PC-3 (cell line): ENCODE measurements around the gene TBC1D2. TPM values are rescaled to one million over a fixed set of nuclear protein-coding genes. Genes with fewer than 3 reads are reported as not detected.

ENCODE experiments used
- ATAC-seq: fragments of 200-7000 bp; cut with Tn5 transposase; 2 replicates; pipeline ENCODE4 v1.9.1; 2020; ENCODE audit warnings: mild to moderate bottlenecking, moderate library complexity
- BruUV-seq: library from RNA; stranded (reverse); fragments of 400-500 nt; replicated peaks from 2 replicates; lab custom pipeline; 2021; lab: Mats Ljungman, UMichigan
- CTCF ChIA-PET: fragments of 300-600 bp; sonication (Branson Sonifier 250); formaldehyde crosslinking; loops from one replicate; lab custom pipeline; 2022; ENCODE audit warnings: antibody characterized with exemption; lab: Charles Lee
- POLR2A ChIA-PET: fragments of 300-600 bp; sonication (Branson Sonifier 250); formaldehyde crosslinking; loops from one replicate; lab custom pipeline; 2022; ENCODE audit warnings: antibody characterized with exemption; ENCODE audit not compliant: unreplicated experiment; lab: Charles Lee
- DNase-seq: peaks from one replicate; pipeline ENCODE4 v3.0.0-alpha.2; 2015
- H2AFZ ChIP-seq: fragments of 300-600 bp; sonication (generic); 2 replicates; pipeline ENCODE4 v1.6.0; 2016; ENCODE audit warnings: antibody characterized with exemption, low read length
- H3F3A ChIP-seq: fragments of 300-600 bp; sonication (generic); one replicate; pipeline ENCODE4 v1.6.0; 2017; ENCODE audit warnings: antibody characterized with exemption, low read length, control low read depth, mild to moderate bottlenecking; ENCODE audit not compliant: unreplicated experiment
- H3K27ac ChIP-seq: fragments of 300-600 bp; sonication (generic); 2 replicates; pipeline ENCODE4 v1.5.1; 2016; ENCODE audit warnings: mild to moderate bottlenecking, low read length
- H3K27me3 ChIP-seq: fragments of 300-600 bp; sonication (generic); 2 replicates; pipeline ENCODE4 v1.6.1; 2016; ENCODE audit warnings: low read length, mixed read lengths
- H3K36me3 ChIP-seq: fragments of 300-600 bp; sonication (generic); 2 replicates; pipeline ENCODE4 v1.6.1; 2016; ENCODE audit warnings: low read depth, mixed run types, low read length, mixed read lengths
- H3K4me1 ChIP-seq: fragments of 300-600 bp; sonication (generic); 2 replicates; pipeline ENCODE4 v1.5.1; 2016; ENCODE audit warnings: low read length; ENCODE audit not compliant: insufficient read depth
- H3K4me2 ChIP-seq: fragments of 300-600 bp; sonication (generic); 2 replicates; pipeline ENCODE4 v1.6.0; 2016; ENCODE audit warnings: low read length
- H3K4me3 ChIP-seq: fragments of 300-600 bp; sonication (generic); 2 replicates; pipeline ENCODE4 v1.5.1; 2016; ENCODE audit warnings: mild to moderate bottlenecking, low read length, mixed read lengths
- H3K79me2 ChIP-seq: fragments of 300-600 bp; sonication (generic); 2 replicates; pipeline ENCODE4 v1.6.1; 2017; ENCODE audit warnings: low read length, mixed read lengths
- H3K9ac ChIP-seq: fragments of 300-600 bp; sonication (generic); 2 replicates; pipeline ENCODE4 v1.6.0; 2016; ENCODE audit warnings: mild to moderate bottlenecking, low read length
- H3K9me2 ChIP-seq: fragments of 300-600 bp; sonication (generic); replicated peaks from 2 replicates; pipeline ENCODE4 v1.6.1; 2016; ENCODE audit warnings: mixed run types, low read length, mixed read lengths
- H3K9me3 ChIP-seq: fragments of 300-600 bp; sonication (generic); 2 replicates; pipeline ENCODE4 v1.6.1; 2016; ENCODE audit warnings: low read length, mixed read lengths
- H4K20me1 ChIP-seq: fragments of 300-600 bp; sonication (generic); 2 replicates; pipeline ENCODE4 v1.6.1; 2016; ENCODE audit warnings: low read length, mixed read lengths
- EZH2 ChIP-seq: fragments of 300-600 bp; sonication (generic); IDR thresholded peaks from one replicate; pipeline ENCODE4 v1.6.1; 2017; ENCODE audit warnings: antibody characterized with exemption, mild to moderate bottlenecking, low read length; ENCODE audit not compliant: unreplicated experiment
- EZH2phosphoT487 ChIP-seq: fragments of 300-600 bp; sonication (generic); IDR thresholded peaks from 2 replicates; pipeline ENCODE4 v1.6.1; 2018; ENCODE audit warnings: mild to moderate bottlenecking, antibody characterized with exemption, low read length, borderline replicate concordance
- intact Hi-C: fragments of 100-400 bp; cut with micrococcal nuclease; formaldehyde crosslinking; loops from 2 replicates; pipeline ENCODE4 v1.9.0; 2023
- total RNA-seq: library from RNA; depleted of rRNA; stranded (reverse); fragments of >200 nt; gene quantifications from 2 replicates; pipeline ENCODE4 v1.2.3, GENCODE V29; 2014
- TF ChIP-seq, protein P1 (sequence below): fragments of 300-600 bp; sonication (generic); conservative IDR thresholded peaks from 2 replicates; pipeline ENCODE4 v1.5.1; 2017; ENCODE audit warnings: antibody characterized with exemption, low read depth, mild to moderate bottlenecking, low read length

The TBC1D2 gene
- total RNA-seq, 1 experiment from 2014 or later = 7.4 TPM

DNA sequence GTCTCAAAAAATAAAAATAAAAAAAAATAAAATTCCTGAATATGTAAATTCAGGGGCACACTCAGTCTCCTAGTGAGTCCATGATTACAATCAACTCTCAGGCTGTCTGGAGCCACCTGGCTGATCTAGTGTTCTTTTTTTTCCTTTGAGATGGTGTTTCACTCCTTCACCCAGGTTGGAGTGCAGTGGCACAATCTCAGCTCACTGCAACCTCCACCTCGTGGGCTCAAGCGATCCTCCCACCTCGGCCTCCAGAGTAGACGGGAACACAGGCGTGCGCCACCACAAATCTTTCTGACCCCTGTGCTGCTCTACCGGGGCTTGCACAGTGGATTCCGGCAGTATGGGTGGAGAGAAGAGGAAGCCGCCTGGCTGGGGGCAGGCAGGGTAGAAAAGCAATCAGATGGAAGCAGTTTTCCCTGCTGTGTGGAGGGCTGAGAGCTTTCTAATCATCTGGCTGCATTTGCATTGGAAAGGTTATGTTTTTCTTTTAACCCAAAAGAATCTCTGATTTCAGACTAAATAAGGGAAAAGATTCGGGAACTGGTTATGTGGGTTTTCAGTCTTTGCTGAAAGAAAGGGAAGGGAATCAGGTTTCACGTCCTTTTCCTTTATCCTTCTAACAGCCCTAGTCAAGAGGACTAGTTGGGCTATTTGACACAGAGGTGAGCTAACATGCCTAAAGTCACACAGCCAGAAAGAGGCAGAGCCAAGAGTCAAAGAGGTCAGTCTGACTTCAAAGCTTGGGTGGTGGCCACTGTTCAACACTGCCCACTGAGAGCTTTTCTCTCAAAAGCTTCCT lies 36.7 kb downstream of the TBC1D2 start:
- no peaks in the 10 kb centered on the region for H3K27me3 ChIP-seq
- TF ChIP-seq EZH2 (no peak), EZH2phosphoT487 (no peak)
- TF ChIP-seq, protein P1, sequence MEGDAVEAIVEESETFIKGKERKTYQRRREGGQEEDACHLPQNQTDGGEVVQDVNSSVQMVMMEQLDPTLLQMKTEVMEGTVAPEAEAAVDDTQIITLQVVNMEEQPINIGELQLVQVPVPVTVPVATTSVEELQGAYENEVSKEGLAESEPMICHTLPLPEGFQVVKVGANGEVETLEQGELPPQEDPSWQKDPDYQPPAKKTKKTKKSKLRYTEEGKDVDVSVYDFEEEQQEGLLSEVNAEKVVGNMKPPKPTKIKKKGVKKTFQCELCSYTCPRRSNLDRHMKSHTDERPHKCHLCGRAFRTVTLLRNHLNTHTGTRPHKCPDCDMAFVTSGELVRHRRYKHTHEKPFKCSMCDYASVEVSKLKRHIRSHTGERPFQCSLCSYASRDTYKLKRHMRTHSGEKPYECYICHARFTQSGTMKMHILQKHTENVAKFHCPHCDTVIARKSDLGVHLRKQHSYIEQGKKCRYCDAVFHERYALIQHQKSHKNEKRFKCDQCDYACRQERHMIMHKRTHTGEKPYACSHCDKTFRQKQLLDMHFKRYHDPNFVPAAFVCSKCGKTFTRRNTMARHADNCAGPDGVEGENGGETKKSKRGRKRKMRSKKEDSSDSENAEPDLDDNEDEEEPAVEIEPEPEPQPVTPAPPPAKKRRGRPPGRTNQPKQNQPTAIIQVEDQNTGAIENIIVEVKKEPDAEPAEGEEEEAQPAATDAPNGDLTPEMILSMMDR = no peak
- TSS peak; percentile 22 for BruUV-seq
- H3F3A ChIP-seq = no peaks in the 10 kb centered on the region
- peak; percentile 73 for DNase-seq
- H3K9ac ChIP-seq = peak overlapping the region; percentile 41
- CTCF ChIA-PET = no interaction called here
- no peak overlapping the region; the same call in 1 of the 2 replicates for H3K4me3 ChIP-seq
- peaks cover 35% of the 10 kb centered on the region for H3K4me1 ChIP-seq
- H3K9me2 ChIP-seq = no peaks in the 10 kb centered on the region
- ATAC-seq = peak; percentile 35
- H3K79me2 ChIP-seq = no peaks in the 10 kb centered on the region
- no peaks in the 10 kb centered on the region for H3K9me3 ChIP-seq
- H2AFZ ChIP-seq = 0 out of 2 replicates have a peak overlapping the region, but pooled peaks have one; percentile 28
- POLR2A ChIA-PET = interaction anchor here (0.8 kb wide), 1 partner anchor 100 kb away, joined by 3 read pairs; the partner anchor contains the start of gene TRIM14
- peak overlapping the region; percentile 87 for H3K27ac ChIP-seq
- intact Hi-C loops = no loop called here
- peak overlapping the region; percentile 78 for H3K4me2 ChIP-seq
- no peaks in the 10 kb centered on the region for H3K36me3 ChIP-seq
- no peaks in the 10 kb centered on the region for H4K20me1 ChIP-seq

DNA sequence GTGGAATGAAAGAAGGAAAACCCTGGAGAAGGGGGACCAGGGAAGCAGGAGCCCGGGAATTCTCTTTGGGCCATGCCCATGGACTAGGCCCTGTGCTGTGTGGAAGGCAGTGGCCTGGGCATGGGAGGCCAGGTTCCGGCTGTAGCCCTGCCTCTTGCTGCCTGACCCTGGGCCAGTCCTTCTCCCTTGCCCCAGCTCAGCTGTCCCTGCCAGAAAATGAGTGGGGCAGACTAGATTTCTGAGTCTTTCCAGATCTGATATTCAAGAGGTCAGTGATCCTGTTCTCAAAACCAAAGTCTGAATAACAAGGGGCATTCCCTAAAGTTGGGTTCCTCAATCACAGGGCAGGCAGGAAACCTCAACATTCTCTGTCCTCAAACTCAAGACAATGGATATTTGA lies 38.2 kb downstream of the TBC1D2 start:
- no peak for DNase-seq
- H3K79me2 ChIP-seq = no peaks in the 10 kb centered on the region
- H3F3A ChIP-seq = no peaks in the 10 kb centered on the region
- no peaks in the 10 kb centered on the region for H4K20me1 ChIP-seq
- H3K9ac ChIP-seq = no peak overlapping the region
- peaks cover 20% of the 10 kb centered on the region for H3K4me1 ChIP-seq
- TF ChIP-seq, protein P1 = no peak
- no peak for TF ChIP-seq EZH2
- no peak for TF ChIP-seq EZH2phosphoT487
- no peaks in the 10 kb centered on the region for H3K27me3 ChIP-seq
- H3K4me2 ChIP-seq = no peak overlapping the region
- BruUV-seq = no TSS peak
- CTCF ChIA-PET = no interaction called here
- no peak overlapping the region for H3K27ac ChIP-seq
- H2AFZ ChIP-seq = no peak overlapping the region
- H3K4me3 ChIP-seq = no peak overlapping the region
- H3K36me3 ChIP-seq = no peaks in the 10 kb centered on the region
- POLR2A ChIA-PET = no interaction called here
- no peaks in the 10 kb centered on the region for H3K9me3 ChIP-seq
- no peak for ATAC-seq
- intact Hi-C loops = no loop called here
- H3K9me2 ChIP-seq = no peaks in the 10 kb centered on the region

DNA sequence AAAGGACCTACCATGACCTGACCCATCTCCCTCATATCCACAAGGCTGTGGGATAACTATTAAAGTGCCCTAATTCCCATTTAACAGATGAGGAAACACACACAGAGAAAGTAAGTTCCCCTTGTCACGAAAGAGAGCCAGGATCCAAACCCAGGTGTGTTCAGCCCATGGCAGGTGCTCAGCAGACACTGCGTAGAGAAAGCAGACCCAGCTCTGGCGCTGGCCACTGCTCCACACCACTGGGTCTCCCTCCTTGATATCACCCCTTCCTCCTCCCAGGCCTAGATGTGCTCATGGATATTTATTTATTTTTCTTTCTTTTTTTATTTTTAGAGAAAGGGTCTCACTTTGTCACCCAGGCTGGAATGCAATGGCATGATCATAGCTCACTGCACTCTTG lies 39.1 kb downstream of the TBC1D2 start:
- Histone ChIP-seq H3K4me1 (peaks cover 18% of the 10 kb centered on the region), H3K9me3 (no peaks in the 10 kb centered on the region), H4K20me1 (no peaks in the 10 kb centered on the region), H3K9me2 (no peaks in the 10 kb centered on the region), H3K27ac (no peak overlapping the region), H3K4me3 (no peak overlapping the region), H3K27me3 (no peaks in the 10 kb centered on the region), H3K9ac (no peak overlapping the region), H3K4me2 (no peak overlapping the region), H3K36me3 (no peaks in the 10 kb centered on the region), H2AFZ (no peak overlapping the region), H3K79me2 (no peaks in the 10 kb centered on the region), H3F3A (no peaks in the 10 kb centered on the region)
- ChIA-PET CTCF (no interaction called here), POLR2A (no interaction called here)
- no peak for DNase-seq
- TF ChIP-seq, protein P1 = no peak
- TF ChIP-seq EZH2phosphoT487 = no peak
- no peak for TF ChIP-seq EZH2
- no TSS peak for BruUV-seq
- intact Hi-C loops = no loop called here
- no peak for ATAC-seq
